Retinal pigment epithelial cell (primary cell): ENCODE data around the gene NNAT.

ENCODE experiments used
- DNase-seq: peaks from one replicate; pipeline ENCODE4 v3.0.0-alpha.2; 2010; ENCODE audit warnings: low read depth
- H3K4me3 ChIP-seq: 2 replicates; pipeline ENCODE4 v1.5.1; 2011; ENCODE audit warnings: mild to moderate bottlenecking, low read length, control low read depth, moderate library complexity
- TF ChIP-seq, protein P1 (sequence below): conservative IDR thresholded peaks from 2 replicates; pipeline ENCODE4 v1.5.1; 2011; ENCODE audit warnings: low read depth, low read length, control low read depth, inconsistent platforms

NNAT gene

GRCh38 chr20:37525810-37526209 is 4.8 kb downstream of the NNAT start:
- H3K4me3 ChIP-seq: no peak overlapping the region
- DNase-seq: no peak
- TF ChIP-seq, protein P1, sequence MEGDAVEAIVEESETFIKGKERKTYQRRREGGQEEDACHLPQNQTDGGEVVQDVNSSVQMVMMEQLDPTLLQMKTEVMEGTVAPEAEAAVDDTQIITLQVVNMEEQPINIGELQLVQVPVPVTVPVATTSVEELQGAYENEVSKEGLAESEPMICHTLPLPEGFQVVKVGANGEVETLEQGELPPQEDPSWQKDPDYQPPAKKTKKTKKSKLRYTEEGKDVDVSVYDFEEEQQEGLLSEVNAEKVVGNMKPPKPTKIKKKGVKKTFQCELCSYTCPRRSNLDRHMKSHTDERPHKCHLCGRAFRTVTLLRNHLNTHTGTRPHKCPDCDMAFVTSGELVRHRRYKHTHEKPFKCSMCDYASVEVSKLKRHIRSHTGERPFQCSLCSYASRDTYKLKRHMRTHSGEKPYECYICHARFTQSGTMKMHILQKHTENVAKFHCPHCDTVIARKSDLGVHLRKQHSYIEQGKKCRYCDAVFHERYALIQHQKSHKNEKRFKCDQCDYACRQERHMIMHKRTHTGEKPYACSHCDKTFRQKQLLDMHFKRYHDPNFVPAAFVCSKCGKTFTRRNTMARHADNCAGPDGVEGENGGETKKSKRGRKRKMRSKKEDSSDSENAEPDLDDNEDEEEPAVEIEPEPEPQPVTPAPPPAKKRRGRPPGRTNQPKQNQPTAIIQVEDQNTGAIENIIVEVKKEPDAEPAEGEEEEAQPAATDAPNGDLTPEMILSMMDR: no peak

DNA sequence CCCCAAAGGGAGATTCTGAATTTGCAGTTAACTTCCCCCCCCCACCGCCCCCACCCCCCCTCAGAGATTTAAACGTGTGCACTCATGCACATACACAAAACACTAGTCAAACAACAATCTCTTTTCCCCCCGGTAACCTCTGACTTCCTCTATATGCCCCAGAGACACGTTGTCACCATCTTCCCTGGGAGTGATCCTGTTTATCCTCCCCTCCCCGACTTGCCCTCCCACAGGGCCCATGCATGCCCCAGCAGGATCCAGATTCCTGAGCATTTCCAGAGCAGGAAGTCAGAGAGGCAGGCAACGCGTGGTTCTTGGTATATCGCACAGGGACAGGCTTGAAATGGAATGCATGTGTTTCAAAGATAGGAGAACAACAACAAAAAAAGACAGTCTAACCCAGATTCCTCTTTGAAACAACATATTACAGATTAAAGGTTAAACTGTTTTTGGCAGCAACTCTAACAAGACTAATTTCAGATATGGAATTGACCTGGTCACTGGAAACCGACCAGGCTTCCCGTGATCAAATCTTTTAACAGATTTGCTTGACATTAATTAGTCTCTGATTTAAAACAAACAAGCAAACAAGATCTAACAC is 5.3 kb downstream of the NNAT start:
- peak overlapping the region; percentile 98 for H3K4me3 ChIP-seq
- no peak for DNase-seq
- TF ChIP-seq, protein P1: no peak

DNA sequence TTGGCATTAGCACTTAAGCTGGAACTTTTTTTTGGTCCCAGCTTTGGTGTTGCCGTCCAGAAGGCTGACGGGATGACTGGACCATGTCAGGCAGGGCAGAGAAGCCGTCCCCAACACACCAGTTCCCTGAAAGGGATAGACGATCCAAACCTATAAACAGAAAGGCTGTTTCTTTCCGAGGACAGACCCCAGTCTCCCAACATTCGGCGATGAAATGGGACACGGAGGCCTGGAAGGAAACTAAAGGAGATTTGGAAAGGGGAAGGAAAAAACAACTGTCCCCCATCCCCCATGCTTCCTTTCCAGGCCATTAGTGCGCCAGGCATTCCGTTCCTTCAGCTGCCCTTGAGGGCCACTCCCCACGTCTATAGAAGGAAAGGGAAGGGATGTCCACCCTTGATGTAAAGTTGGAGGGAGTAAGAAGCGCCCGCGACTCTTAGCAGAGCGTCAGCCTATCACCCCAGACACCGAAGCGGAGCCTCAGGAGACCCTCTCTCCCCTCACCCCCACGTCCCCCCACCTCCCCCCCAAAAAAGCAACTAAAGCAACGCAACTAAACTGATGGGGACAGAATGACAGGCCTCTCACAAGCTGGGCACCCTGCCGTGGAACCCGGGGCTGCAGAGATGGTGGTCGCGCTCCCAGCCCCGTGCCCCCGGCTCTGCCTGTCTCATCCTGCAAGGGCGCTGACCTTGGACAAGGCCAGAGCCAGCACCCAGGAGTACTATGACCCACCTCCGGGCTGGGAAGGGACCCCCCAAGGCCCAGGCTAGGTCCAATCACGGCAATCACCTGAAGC is 6.0 kb downstream of the NNAT start:
- H3K4me3 ChIP-seq: peak overlapping the region; percentile 98
- TF ChIP-seq, protein P1: no peak
- DNase-seq: no peak

GRCh38 chr20:37527638-37528445 is 6.8 kb downstream of the NNAT start, which contains the start of gene BLCAP:
TSS of gene BLCAP (minus strand) at chr20:37527876. CDS start at chr20:37519174, 8,702 bp downstream.
- TF ChIP-seq, protein P1: no peak
- DNase-seq: no peak

DNA sequence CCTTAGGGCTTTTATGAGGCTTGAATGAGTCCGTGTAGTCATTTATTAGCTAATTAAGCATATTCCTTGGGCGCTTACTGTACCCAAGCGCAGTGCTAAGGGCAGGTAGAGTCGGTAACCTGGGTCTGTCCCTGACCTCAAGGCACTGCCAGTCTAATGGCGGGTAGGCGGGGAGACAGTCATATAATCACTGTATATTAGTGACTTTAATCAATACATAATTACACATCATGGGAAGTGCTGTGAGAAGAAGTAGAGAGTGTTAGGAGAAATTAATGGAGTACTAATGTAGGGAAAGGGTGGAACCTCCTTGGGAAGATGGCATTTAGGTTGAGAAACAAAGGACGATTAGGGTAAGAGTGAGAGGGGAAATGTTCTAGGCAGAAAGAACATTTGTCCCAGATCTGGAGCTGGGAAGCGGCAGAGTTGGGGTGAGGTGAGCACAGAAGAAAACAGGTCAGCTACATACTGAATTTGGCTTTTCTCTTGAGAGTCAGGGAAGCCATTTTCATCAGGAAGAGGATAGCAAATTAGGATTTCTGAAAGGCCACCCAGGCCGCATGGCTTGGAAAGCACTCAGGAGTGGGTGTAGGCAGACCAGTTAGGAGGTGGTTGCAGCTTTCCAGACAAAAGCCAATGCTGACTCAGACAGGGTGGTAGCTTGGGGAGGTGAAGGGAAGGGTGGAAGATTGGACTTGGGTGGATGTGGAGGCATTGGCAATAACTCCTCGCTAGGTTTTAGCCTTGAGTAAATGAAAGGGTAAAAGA is 7.6 kb downstream of the NNAT start:
- peak overlapping the region; percentile 98 for H3K4me3 ChIP-seq
- TF ChIP-seq, protein P1: no peak
- DNase-seq: no peak

More at GRCh38 chr20:37527638-37528445, 6.8 kb downstream of the NNAT start, which contains the start of gene BLCAP:
- peak within 1 kb of the TSS; percentile 98 for H3K4me3 ChIP-seq

DNA sequence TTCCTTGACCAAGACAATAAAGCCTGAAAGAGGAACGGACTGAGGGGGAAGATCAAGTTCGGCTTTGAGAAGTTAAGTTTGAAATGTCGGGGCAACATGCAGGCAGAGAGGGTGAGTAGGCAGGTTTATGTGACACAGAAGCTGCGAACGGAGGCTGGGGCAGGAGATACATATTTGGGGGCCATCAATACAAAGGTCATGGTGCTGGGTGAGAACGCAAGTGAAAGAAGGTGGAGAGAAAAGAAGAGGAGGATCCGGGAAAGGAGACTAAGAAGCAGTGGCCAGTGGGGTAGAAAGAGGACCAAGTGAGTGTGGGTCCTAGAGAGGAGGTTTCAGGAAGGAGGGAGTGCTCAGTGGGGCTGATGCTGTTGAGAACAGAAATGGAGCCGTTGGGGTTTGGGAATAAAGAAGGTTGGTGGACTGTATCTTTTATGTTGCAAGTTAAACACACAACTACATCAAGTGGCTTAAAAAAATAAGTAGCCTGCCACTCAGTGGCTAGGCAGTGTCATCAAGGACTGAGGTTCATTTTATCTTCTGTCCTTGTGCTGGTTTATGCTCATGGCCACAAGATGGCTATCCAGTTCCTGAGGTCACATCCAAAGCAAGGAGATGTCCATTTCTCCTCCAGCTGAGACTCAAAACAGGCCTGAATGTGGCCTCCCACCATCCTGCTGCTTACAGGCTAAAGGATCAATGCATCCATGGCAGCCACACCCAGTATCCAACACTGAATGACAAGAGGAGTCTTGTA is 8.3 kb downstream of the NNAT start:
- no peak overlapping the region for H3K4me3 ChIP-seq
- TF ChIP-seq, protein P1: no peak

More for the DNA sequence above, 8.3 kb downstream of the NNAT start:
- DNase-seq: no peak
